Activated T-cell treated with anti-CD3 and anti-CD28 coated beads for 1 hour (primary cell): ENCODE measurements around the gene MROH8.
"Not testable (repeated sequence)": the region's sequence is repeated elsewhere in the genome, so short reads cannot be mapped to it uniquely, and the experiment has no call there.

Experiments
- DNase-seq: peaks from one replicate; pipeline ENCODE4 v3.0.0-alpha.2; 2020; ENCODE audit warnings: low read depth

MROH8 gene

GRCh38 chr20:37154684-37155298 lies 24.6 kb downstream of the MROH8 start:
- DNase-seq, result no peak

DNA sequence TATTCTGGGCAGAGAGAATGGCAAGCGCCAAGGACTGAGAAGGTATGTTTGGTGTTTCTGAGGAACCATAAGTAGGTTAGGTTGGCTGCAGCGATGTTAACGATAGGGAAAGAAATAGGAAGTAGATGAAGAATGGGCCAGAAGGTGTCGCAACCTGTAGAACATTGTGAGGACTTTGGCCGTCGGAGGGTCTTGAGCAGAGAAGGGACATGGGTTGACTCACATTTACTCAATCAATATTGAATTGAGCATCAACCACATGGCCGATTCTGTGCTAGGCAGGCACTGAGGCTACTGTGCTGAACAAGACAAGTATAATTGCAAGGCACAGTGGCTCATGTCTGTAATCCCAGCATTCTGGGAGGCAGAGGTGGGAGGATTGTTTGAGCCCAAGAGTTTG lies 27.1 kb downstream of the MROH8 start:
- DNase-seq, result no peak

DNA sequence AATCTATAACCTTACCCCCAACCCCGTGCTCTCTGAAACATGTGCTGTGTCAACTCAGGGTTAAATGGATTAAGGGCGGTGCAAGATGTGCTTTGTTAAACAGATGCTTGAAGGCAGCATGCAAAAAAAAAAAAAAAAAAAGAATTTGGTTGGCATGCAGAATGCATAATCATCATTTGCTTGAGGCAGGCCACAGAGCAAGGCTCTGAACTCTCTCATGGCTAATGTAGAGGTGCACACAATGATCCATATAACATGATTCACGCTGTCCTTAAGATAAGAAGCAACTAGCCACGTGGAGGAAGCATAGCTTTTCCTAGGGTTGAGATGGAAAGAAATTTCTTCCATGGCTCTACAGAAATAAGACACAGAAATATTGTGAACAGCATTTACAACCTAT lies 27.8 kb downstream of the MROH8 start:
- DNase-seq, result no peak

DNA sequence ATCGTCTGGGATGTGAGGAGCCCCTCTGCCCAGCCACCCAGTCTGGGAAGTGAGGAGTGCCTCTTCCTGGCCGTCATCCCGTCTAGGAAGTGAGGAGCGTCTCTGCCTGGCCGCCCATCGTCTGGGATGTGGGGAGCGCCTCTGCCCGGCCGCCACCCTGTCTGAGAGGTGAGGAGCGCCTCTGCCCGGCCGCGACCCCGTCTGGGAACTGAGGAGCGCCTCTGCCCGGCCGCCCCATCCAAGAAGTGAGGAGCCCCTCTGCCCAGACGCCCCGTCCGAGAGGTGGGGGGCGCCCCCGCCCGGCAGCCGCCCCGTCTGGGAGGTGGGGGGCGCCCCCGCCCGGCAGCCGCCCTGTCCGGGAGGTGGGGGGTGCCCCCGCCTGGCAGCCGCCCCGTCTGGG lies 28.5 kb downstream of the MROH8 start:
- DNase-seq, result not testable (repeated sequence)

DNA sequence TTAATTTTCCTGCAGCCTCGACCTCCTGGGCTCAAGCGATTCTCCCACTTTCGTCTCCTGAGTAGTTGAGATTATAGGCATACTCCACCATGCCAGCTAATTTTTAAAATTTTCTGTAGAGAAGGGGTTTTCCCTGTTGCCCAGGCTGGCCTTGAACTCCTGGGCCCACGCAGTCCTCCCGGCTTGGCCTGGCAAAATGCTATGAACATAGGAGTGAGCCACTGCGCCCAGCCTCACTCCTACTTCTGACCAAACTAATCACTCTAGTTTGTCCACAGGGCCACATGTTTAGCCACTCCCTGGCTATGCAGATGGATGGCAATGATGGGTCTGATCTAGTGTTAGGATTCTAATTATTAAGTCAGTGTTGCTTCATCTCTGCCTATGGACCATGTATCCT lies 32.1 kb downstream of the MROH8 start:
- DNase-seq, result no peak

GRCh38 chr20:37144856-37145404 lies 34.4 kb downstream of the MROH8 start:
- DNase-seq, result no peak

DNA sequence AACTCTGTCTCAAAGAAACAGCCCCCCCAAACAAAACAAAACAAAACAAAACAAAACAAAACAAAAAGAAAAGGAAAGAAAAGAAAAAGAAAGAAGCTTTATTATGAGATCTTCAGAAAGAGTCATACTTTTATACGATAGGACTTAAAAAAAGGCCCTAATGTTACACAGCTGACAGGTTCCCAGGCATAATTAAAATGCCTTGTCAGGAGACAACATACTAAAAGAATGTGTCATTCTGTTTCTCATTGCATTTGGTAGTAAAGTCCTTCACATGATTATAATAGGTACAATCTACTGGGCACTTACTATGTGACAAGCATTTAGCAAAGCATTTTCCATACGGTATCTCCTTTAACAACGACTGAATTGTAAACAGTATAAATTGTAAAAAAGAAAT lies 36.6 kb downstream of the MROH8 start:
- no peak for DNase-seq

- DNase-seq, result no peak
Measured at GRCh38 chr20:37137547-37137946, 41.8 kb downstream of the MROH8 start.

DNA sequence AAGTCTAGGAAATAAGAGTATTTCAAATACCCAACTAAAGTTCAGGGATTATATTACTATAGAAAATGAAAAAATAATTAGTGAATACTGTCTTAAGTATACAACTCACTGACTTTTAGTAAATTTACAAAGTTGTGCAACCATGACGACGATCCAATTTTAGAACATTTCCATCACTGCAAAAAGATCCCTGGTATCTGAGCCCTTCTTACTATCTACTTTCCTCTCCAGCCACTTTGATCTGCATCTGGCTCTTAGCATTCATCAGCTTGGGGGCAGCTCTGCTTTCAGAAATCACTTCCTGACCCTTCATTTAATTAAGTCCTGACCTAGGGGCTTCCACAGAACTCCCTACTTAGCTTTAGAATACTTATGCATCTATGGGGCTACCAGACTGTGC lies 45.4 kb downstream of the MROH8 start:
- no peak for DNase-seq

GRCh38 chr20:37131486-37131885 lies 47.9 kb downstream of the MROH8 start:
- no peak for DNase-seq

GRCh38 chr20:37128803-37129202 lies 50.5 kb downstream of the MROH8 start:
- no peak for DNase-seq

DNA sequence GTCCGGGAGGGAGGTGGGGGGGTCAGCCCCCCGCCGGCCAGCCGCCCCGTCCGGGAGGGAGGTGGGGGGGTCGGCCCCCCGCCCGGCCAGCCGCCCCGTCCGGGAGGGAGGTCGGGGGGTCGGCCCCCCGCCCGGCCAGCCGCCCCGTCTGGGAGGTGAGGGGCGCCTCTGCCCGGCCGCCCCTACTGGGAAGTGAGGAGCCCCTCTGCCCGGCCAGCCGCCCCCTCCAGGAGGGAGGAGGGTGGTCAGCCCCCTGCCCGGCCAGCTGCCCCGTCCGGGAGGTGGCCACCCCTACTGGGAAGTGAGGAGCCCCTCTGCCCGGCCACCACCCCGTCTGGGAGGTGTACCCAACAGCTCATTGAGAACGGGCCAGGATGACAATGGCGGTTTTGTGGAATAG lies 53.1 kb downstream of the MROH8 start:
- not testable (repeated sequence) for DNase-seq

DNA sequence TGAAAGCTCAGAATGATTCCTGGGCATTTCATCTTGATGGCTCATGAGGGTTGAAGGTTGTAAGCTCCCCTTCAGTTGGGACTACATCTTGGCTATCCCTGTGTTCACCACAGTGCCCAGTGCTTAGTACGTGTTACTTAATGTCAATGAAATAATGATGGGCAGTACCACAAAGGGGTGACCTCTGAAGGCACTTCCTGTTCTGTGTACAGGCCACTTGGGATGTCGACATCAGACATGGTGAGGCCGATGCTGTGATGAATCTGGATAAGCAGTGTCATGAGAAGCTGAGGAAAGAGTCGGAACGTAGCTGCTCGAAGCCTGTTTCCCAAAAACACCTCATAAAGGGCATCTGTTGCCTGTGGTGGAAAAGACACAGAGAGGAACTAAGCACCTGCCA lies 55.9 kb downstream of the MROH8 start:
- no peak for DNase-seq

- no peak for DNase-seq
Measured at GRCh38 chr20:37120497-37120896, 58.9 kb downstream of the MROH8 start.

DNA sequence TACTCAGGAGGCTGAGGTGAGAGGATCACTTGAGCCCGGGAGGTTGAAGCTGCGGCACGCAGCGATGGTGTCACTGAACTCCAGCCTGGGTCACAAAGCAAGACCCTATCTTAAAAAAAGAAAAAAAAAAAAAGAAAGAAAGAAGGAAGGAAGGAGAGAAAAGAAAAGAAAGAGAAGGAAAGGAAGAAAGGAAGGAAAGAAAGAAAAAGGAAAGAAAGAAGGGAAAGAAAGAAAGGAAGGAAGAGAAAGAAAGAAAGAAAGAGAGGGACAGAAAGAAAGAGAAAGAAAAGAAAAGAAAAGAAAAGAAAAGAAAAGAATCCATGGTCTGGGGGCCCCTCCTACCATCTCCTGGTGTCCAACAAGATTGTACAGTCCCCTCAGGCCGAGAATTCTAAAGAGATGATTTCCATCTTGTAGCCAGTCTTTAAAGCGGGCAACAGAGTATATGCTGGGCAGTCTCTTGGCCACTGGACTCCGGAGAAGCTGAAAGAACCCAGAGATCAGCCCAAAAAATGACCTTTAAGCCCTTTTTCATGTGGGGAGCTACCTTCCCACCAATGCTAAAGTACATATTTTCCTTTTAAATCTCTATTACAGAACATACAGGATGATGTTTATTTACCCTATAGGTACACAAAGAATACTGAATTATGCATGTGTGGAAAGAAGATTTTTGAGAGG lies 59.9 kb downstream of the MROH8 start:
- no peak for DNase-seq

DNA sequence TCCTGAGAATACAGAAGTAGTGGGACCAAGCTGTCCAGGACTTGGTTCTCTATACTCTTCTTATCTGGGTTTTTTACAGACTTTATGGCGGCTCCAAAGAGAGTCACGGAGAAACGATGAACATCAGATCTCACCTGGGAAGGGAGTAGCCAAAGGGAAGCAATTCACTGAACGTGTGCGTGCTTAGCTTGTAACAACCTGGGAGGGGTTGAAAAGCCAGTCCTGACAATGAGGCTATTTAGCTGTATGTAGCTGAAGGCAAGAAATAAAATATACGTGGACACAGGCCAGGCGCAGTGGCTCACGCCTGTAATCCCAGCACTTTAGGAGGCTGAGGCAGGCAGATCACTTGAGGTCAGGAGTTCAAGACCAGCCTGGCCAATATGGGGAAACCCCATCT lies 65.3 kb downstream of the MROH8 start:
- DNase-seq, result no peak

DNA sequence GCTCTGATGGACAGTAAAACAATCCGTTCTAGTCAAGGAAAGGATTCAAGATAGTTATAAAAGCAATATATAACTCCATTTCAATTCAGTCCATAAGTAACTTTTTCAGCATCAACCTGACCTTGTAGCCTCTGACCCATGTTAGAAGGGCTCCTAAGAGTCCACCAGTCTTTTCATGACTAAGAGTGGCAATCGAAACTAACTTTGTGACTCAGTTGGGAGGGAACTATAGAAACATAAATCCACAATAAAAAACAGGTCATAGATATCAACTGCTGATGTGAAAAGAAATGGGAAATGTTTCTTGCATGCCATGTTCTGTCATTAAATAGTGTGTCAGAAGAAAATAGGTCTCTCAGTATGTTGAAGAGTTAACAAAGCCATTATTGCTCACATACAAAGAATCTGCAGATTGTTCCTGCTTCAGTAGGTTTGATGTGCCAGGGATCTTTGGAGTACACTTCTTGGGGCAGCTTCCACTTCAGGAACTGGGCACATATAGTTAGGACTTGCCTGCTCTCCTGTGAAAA lies 67.4 kb downstream of the MROH8 start:
- no peak for DNase-seq

DNA sequence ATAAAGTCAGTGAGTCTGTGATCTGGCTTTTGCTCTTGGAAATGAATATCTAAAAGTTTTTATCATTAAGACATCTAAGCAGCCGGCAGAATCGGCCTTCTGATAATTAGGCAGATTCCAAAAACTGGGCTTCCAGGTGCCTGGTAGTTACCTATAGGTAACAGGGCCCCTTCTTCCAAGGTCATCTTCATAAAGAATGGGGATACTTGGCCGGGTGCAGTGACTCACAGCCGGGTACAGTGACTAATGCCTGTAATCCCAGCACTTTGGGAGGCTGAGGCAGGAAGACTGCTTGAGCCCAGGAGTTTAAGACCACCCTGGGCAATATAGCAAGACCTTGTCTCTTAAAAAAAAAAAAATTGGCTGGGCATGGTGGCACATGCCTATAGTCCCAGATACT lies 70.7 kb downstream of the MROH8 start:
- DNase-seq, result no peak

- no peak for DNase-seq
Measured at GRCh38 chr20:37102571-37102970, 76.8 kb downstream of the MROH8 start.

- no peak for DNase-seq
Measured at GRCh38 chr20:37096415-37097041, 82.8 kb downstream of the MROH8 start.

GRCh38 chr20:37095599-37096414 lies 83.5 kb downstream of the MROH8 start, which contains the start of gene RBL1:
RBL1 (minus strand) TSS chr20:37095997; CDS start chr20:37095928, 69 bp downstream.
- DNase-seq, result peak; percentile 77

DNA sequence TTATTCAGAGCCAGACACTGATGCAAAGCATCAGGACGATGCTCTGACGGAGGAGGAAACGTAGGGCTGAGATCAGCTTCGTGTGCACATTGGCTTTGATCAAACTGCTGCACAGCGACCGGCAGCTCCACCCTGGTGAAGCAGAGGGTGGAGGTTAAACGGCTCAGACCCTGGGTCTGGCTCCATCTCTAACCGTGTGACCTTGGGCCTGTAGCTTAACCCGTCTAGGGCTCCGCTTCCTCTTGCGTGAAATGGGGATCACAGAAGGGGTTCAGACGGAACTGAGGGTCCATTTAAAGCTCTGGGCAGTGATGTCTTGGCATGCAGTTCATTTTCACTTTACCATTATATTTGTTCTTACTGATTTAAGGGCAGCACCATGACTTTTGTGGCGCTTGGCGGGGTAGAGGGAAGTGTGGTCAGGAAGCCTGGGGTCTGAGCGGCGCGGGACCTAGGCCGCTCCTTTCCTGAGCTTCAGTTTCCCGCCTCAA lies 84.2 kb downstream of the MROH8 start:
- DNase-seq, result peak; percentile 5
